Measurements from ENCODE around the gene RHOH. TPM values are rescaled to one million over a fixed set of nuclear protein-coding genes. Genes with fewer than 3 reads are reported as not detected.
A peak's percentile ranks its signal among the peaks of the same experiment; 100 is the strongest.

The RHOH gene
- polyA plus RNA-seq, 1 experiment, result not detected

DNA sequence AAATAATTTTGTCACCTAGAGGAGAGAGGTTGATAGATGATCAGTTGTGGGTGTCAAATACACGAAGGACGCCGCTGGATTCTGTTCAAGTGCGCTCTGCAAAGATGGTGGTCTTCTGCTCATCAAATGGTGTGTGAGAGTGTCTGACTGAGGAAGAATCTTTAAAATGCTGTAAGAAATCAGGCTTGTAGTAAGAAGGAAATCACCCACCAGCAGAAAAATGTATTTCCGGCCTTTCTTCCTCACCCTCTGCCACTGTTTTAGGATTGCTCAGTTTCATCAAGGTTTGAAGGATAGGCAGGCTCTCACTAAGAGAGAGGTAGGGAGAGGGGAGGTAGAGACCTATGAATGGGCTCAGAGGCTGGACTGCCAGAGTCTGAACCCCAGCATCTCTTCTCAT lies 28.7 kb downstream of the RHOH start:
- ChIA-PET POLR2A (no interaction called here), CTCF (interaction anchor here (1.5 kb wide), 1 partner anchor 92 kb away, joined by 3 read pairs; no protein-coding TSS in a partner anchor)
- Histone ChIP-seq H3K27me3 (ENCODE audit: control insufficient read depth, insufficient read depth, low read length) (peaks cover 3% of the 10 kb centered on the region), H3K4me3 (ENCODE audit: low read depth, low read length) (no peak overlapping the region), H3K27ac (ENCODE audit: low read depth, low read length) (no peak overlapping the region), H3K9me3 (ENCODE audit: control insufficient read depth, insufficient read depth, low read length) (no peaks in the 10 kb centered on the region)
- DNase-seq (ENCODE audit: low read depth, low spot score), result no peak
- TF ChIP-seq, protein P1, sequence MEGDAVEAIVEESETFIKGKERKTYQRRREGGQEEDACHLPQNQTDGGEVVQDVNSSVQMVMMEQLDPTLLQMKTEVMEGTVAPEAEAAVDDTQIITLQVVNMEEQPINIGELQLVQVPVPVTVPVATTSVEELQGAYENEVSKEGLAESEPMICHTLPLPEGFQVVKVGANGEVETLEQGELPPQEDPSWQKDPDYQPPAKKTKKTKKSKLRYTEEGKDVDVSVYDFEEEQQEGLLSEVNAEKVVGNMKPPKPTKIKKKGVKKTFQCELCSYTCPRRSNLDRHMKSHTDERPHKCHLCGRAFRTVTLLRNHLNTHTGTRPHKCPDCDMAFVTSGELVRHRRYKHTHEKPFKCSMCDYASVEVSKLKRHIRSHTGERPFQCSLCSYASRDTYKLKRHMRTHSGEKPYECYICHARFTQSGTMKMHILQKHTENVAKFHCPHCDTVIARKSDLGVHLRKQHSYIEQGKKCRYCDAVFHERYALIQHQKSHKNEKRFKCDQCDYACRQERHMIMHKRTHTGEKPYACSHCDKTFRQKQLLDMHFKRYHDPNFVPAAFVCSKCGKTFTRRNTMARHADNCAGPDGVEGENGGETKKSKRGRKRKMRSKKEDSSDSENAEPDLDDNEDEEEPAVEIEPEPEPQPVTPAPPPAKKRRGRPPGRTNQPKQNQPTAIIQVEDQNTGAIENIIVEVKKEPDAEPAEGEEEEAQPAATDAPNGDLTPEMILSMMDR (IDR thresholded peaks at IDR 0.05; ENCODE audit: low read depth, low read length), result no peak

DNA sequence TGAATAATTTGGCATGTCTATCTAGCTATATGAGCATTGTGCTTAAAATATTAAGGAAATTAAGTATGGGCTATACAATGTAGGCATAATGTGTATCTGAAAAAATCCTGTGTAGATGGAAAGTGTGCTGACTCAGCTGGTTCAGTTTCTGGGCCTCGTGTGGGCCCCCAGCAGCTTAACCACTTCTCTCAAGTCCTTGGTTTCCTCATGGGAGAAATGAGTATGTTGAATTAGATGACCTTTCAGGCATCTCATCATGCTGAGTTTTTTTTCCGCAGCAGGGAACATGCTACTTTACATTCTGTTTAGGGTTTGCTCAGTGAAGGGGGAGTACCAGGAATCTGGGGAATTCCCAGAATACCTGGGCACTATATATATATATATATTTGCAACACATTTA lies 30.5 kb downstream of the RHOH start:
- TF ChIP-seq, protein P1 (IDR thresholded peaks at IDR 0.05; ENCODE audit: low read depth, low read length), result no peak
- no peaks in the 10 kb centered on the region for H3K27me3 ChIP-seq (ENCODE audit: control insufficient read depth, insufficient read depth, low read length)
- no peak overlapping the region for H3K27ac ChIP-seq (ENCODE audit: low read depth, low read length)
- no peak for DNase-seq (ENCODE audit: low read depth, low spot score)
- H3K4me3 ChIP-seq (ENCODE audit: low read depth, low read length), result no peak overlapping the region
- ChIA-PET POLR2A (no interaction called here), CTCF (interaction anchor here (1.1 kb wide), 1 partner anchor 98 kb away, joined by 3 read pairs; no protein-coding TSS in a partner anchor)
- no peaks in the 10 kb centered on the region for H3K9me3 ChIP-seq (ENCODE audit: control insufficient read depth, insufficient read depth, low read length)

DNA sequence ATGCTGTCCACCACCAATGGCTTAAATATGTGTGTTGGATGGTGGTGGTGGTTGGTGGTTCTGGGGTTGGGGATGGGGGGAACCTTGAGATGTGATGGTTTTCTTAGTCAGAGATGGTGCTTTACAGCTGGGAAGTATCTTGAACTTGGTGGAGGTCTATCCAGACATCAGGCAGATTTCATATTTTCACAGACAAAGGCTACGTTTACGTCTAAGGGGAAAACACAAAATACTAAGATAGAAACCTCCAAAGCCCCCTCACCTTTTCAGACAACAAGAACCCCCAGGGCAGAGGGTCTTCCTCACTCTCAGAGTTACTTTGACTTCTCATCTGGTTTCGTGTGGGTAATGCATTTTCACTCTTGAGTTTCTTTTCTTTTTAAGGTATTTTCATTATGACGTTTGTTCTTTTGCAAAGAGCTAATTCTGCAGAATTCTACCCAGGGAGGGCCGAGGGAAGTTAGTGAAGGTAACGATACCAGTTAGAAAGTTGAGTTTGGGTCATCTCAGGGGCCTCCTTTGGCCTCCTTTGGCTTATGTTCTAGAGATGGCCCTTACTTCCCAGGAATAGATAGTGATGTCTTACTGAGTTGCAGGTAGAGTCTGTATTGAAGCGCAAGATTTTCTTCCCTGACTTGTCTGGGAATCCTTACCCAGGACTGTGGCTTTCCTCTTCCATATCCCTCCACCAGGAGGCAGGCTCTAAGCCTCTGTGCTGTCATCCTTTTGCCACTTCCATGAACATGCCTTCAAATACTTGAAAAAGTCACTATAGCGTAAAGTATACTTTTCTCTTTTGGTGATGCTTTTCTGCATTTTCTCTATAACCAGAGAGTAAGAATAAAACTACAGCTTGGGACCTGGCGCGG lies 31.9 kb downstream of the RHOH start:
- H3K9me3 ChIP-seq (ENCODE audit: control insufficient read depth, insufficient read depth, low read length), result no peaks in the 10 kb centered on the region
- H3K27me3 ChIP-seq (ENCODE audit: control insufficient read depth, insufficient read depth, low read length), result no peaks in the 10 kb centered on the region
- ChIA-PET POLR2A (no interaction called here), CTCF (interaction anchor here (0.7 kb wide), 1 partner anchor 11 kb away, joined by 4 read pairs; no protein-coding TSS in a partner anchor)
- TF ChIP-seq, protein P1 (IDR thresholded peaks at IDR 0.05; ENCODE audit: low read depth, low read length), result peak; percentile 44; the same call in 1 of the 2 replicates
- DNase-seq (ENCODE audit: low read depth, low spot score), result no peak
- no peak overlapping the region for H3K4me3 ChIP-seq (ENCODE audit: low read depth, low read length)
- H3K27ac ChIP-seq (ENCODE audit: low read depth, low read length), result no peak overlapping the region

DNA sequence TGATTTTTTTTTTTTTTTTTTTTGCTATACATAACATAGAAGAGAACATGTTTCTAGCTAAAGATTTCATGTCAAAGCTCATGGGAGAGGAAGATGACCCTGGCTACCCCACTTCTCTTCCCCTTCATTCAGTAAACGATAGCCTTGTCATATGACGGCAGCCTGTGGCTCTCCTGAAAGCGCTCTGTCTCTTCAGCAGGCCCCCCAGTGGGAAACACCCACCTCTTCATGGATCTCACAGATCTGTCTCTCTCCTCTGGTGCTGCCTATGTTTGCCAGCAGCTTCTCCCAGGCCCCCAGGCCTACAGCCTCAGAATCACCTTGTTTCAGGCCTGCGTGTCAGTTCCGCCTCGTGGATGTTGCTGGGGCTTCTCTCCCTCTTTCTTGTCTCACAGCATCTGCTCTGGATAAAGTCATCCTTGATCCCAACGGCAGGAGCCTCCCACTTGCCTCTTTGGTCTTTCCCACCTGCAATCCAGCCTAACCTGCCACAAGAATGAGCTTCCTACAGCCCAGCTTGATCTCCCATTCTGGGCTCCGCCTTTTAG lies 34.6 kb downstream of the RHOH start:
- no peak for DNase-seq (ENCODE audit: low read depth, low spot score)
- no peaks in the 10 kb centered on the region for H3K27me3 ChIP-seq (ENCODE audit: control insufficient read depth, insufficient read depth, low read length)
- CTCF ChIA-PET, result interaction anchor here (0.6 to 0.7 kb wide), 3 partner anchors 36 to 546 kb away, joined by 3 to 8 read pairs (median 3); no protein-coding TSS in a partner anchor
- TF ChIP-seq, protein P1 (IDR thresholded peaks at IDR 0.05; ENCODE audit: low read depth, low read length), result no peak
- no peak overlapping the region for H3K4me3 ChIP-seq (ENCODE audit: low read depth, low read length)
- POLR2A ChIA-PET, result no interaction called here
- no peaks in the 10 kb centered on the region for H3K9me3 ChIP-seq (ENCODE audit: control insufficient read depth, insufficient read depth, low read length)
- no peak overlapping the region for H3K27ac ChIP-seq (ENCODE audit: low read depth, low read length)

DNA sequence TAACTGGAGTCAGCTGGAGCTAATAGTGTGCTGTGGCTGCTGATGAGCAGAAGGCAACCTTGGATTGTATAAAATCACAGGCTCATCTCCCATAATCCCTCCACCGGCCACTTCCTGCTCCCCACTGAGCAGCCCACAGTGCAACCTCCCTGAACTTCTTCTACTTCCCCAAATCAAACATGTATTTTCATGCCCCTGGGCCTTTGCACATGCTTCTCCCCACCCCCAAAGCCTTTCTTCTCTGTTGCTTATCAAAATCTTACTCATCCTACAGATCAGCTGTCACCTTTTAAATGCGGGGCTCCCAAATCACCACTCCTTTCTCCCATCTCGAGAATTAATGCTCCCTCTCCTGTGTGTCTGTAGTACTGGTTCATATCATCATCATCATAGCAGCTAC lies 35.8 kb downstream of the RHOH start:
- POLR2A ChIA-PET, result no interaction called here
- CTCF ChIA-PET, result no interaction called here
- DNase-seq (ENCODE audit: low read depth, low spot score), result no peak

More for the DNA sequence above, 35.8 kb downstream of the RHOH start:
- Histone ChIP-seq H3K27ac (ENCODE audit: low read depth, low read length) (no peak overlapping the region), H3K4me3 (ENCODE audit: low read depth, low read length) (no peak overlapping the region), H3K27me3 (ENCODE audit: control insufficient read depth, insufficient read depth, low read length) (peaks cover 2% of the 10 kb centered on the region), H3K9me3 (ENCODE audit: control insufficient read depth, insufficient read depth, low read length) (no peaks in the 10 kb centered on the region)
- TF ChIP-seq, protein P1 (IDR thresholded peaks at IDR 0.05; ENCODE audit: low read depth, low read length), result no peak

Measured in AG04450 (cell line).